Measurements from ENCODE around the gene AHSG. TPM values are rescaled to one million over a fixed set of nuclear protein-coding genes. Genes with fewer than 3 reads are reported as not detected.

Gene AHSG
- total RNA-seq, 1 donor: not detected

Small RNA genes within 50 kb of the gene (small RNA-seq; reads per million reads assigned to genes)
- gene RF00017: not detected

Other genes with a start within 250 kb of the AHSG start
- 0.81 TPM for gene CRYGS, start 68.7 kb upstream of the AHSG start, total RNA-seq
- gene TBCCD1, start 45.7 kb upstream of the AHSG start, total RNA-seq: 19.7 TPM
- 23.4 TPM for gene DNAJB11, start 42.3 kb upstream of the AHSG start, total RNA-seq
- gene FETUB, start 27.3 kb downstream of the AHSG start, total RNA-seq: not detected
- not detected for gene HRG, start 53.0 kb downstream of the AHSG start, total RNA-seq
- not detected for gene KNG1, start 104.3 kb downstream of the AHSG start, total RNA-seq
- gene EIF4A2, start 170.5 kb downstream of the AHSG start, total RNA-seq: 299 TPM
- 10.0 TPM for gene RFC4, start 193.4 kb downstream of the AHSG start, total RNA-seq
- gene ADIPOQ, start 229.7 kb downstream of the AHSG start, total RNA-seq: under 0.01 TPM